ENCODE measurements around the gene LRRC7.

GRCh38 chr1:69842326-69842725 is 274.6 kb downstream of the LRRC7 start:
- TF ChIP-seq, protein P1, sequence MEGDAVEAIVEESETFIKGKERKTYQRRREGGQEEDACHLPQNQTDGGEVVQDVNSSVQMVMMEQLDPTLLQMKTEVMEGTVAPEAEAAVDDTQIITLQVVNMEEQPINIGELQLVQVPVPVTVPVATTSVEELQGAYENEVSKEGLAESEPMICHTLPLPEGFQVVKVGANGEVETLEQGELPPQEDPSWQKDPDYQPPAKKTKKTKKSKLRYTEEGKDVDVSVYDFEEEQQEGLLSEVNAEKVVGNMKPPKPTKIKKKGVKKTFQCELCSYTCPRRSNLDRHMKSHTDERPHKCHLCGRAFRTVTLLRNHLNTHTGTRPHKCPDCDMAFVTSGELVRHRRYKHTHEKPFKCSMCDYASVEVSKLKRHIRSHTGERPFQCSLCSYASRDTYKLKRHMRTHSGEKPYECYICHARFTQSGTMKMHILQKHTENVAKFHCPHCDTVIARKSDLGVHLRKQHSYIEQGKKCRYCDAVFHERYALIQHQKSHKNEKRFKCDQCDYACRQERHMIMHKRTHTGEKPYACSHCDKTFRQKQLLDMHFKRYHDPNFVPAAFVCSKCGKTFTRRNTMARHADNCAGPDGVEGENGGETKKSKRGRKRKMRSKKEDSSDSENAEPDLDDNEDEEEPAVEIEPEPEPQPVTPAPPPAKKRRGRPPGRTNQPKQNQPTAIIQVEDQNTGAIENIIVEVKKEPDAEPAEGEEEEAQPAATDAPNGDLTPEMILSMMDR (IDR thresholded peaks at IDR 0.05) = no peak
- no peak for TF ChIP-seq POLR2A (IDR thresholded peaks at IDR 0.05)

All from esophagus squamous epithelium (tissue), 4 donors.